ENCODE results near the gene BCLAF1.

GRCh38 chr6:136252441-136252840 lies 37.2 kb downstream of the BCLAF1 start:
- TF ChIP-seq CTCF (IDR thresholded peaks at IDR 0.05; ENCODE audit: insufficient read depth, low read depth, low read length) (no peak), EZH2 (IDR thresholded peaks at IDR 0.05; ENCODE audit: insufficient read depth, low read length) (no peak)

All from astrocyte (in vitro differentiated cells and primary cell).